HG03565 (cell line): ENCODE data around the gene BMP2K.

Experiments used
- ATAC-seq: cut with Tn5 transposase; IDR thresholded peaks from one replicate; pipeline ENCODE4 v1.9.1; 2021; ENCODE audit warnings: mild to moderate bottlenecking, moderate library complexity; ENCODE audit not compliant: unreplicated experiment

The BMP2K gene

DNA sequence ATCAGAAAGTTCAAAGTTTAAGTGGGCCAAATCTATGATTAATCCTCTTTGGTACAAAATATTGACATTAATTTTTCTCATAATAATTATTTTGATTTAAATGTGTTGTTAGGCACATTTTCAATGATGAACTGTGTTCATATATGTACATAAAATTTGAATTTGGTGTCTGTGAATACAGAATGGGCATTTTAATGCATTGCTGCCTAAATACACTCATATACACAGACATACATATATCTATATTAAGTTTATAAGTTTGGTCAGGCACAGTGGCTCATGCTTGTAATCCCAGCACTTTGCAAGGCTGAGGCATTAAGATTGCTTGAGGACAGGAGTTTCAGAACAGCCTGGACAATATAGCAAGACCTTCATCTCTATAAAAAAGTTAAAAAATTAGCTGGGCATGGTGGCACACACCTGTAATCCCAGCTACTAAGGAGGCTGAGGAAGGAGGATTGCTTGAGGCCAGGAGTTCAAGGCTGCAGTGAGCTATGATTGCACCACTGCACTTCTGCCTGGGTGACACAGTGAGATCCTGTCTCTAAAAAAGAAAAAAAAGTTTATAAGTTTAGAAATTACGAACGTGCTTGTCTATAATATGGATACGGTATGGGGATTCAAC lies 12.3 kb upstream of the BMP2K start:
- ATAC-seq: no peak

GRCh38 chr4:78764498-78764961 lies 11.6 kb upstream of the BMP2K start:
- ATAC-seq: no peak

GRCh38 chr4:78765432-78766006 lies 10.6 kb upstream of the BMP2K start:
- no peak for ATAC-seq

- ATAC-seq: no peak
Measured at GRCh38 chr4:78766026-78766425, 10.1 kb upstream of the BMP2K start.

DNA sequence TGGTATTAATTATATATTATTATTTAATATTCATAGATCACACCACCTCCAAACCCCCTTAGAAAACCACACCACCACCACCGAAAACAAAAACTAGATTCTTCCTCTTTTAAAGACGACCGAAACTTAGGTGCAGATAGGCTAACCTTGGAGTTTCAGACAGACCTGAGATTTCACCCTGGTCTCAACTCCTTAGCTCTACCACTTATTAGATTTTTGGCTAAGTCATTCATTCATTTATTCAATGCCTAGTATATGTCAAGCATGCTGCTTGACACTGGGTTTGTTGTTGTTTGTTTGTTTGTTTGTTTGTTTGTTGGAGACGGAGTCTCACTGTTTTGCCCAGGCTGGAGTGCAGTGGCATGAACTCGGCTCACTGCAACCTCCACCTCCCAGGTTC lies 9.5 kb upstream of the BMP2K start:
- peak; percentile 80 for ATAC-seq

- peak; percentile 45 for ATAC-seq
Measured at GRCh38 chr4:78767350-78767749, 8.8 kb upstream of the BMP2K start.

GRCh38 chr4:78768452-78769180 lies 7.5 kb upstream of the BMP2K start:
- no peak for ATAC-seq

DNA sequence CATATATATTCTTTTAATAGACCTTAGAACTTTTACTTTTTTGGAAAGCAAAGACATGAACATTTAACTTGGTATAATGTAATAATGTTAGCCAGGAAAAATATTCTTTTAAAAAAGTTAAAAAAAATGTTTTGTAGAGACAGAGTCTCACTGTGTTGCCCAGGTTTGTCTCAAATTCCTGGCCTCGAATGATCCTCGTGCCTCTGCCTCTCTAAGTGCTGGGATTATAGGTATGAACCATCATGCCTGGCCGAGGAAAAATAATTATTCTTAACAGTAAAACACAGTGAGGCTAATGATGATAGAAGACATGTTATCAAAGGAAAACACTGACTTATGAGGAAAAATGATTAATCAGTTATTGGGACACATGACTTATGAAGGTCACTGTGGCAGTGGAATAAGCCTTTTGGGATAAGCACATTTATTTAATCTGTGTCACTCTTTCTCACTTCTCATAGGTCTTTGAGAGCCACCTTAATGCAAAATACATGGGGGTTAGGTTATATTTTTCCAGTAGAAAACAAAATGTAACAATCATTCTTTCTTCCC lies 6.0 kb upstream of the BMP2K start:
- no peak for ATAC-seq

GRCh38 chr4:78772526-78773091 lies 3.5 kb upstream of the BMP2K start:
- ATAC-seq: no peak

DNA sequence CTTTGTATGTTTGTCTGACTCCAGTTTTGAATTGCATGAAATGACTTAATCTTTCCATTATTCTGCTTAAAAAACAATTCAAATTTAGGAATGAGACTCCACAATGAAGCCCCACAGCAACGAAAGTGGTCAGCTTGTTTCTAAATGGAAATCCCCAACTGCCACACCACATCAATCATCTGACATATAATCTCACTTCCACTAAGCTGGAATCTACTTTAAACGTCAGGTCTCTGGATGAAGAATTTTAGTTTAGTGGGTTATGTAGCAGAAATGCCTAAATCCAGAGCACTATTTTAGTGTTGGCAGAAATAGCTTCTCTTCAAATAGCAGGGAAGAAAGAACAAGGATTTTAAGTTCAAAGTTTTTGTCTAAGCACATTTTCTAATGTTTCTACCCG lies 1.7 kb upstream of the BMP2K start:
- ATAC-seq: no peak

DNA sequence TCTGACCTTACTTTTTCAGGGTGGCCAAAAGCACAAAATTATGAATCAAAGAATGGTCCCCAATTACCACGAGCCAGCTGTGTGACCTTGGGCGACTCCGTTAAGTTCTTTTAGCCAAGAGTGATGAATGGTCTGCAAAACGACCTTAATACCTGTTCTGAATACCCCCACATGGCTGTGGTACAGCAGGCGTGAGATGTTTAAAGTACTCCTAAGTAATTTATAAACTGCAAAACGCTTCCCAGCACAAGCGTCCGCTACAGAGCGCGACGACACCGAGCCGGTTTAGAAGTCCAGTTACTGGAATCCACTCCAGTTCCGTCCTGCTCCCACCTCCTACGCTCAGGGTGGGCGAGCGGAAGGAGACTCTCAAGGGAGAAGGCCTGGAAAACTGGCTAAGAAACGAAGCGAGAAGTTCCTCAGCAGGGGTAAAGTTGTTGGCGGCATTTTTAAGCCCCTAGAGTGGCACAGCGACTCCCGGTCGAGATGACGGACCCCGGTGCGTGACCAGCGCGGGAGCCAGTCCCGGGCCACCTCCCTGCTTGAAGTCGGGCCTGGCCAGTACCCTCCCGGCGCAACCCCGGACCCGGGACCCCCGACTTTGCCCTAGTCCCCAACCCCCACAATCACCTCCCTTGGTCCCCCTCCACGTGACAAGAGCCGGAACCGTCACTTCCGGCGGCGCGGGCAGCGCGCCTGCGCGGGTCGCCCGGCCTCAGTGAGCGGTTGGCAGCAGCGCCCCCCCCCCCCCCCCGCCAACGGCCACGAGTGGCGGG lies 659 bp upstream of the BMP2K start:
- peak; percentile 32 for ATAC-seq

DNA sequence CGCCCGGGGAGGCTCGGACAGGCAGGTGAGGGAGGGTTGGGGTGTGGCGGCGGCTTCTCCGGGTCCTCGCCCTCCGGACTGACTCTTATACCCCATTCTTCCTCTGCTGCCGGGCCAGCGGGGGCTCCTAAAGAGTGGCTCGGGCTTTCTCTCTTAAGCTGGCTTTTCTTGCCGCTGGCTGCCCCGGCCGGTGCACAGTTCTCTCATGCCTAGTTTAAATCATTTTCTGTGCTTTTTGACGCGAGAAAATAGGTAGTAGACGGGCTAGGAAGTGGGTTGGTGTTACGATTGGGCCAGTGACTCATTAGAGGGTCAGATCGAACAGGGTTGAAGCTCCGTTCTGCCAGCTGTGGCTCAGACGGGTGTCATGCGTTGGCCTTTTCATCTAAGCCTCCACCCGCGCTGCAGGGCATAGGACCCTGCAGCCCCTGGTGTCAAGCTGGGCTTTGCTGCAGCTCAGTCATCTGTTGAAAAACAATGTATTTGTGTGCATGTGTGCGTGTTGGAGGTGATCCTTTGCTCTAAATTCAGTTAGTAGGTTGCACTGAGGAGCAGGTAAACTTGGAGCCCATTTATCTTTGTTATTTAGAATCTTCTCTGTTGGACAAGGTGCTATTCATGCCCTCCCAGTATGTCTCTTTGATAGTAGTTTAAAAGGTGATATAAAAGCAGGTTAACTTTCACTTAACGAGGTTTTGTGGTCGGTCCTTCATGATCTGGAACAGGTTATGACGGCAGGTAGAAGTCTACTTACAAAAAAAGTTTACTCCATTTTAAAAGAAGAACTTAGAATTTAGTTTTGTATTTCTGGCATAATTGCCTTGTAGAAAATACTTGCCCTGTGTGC lies 802 bp downstream of the BMP2K start:
- peak; percentile 17 for ATAC-seq

DNA sequence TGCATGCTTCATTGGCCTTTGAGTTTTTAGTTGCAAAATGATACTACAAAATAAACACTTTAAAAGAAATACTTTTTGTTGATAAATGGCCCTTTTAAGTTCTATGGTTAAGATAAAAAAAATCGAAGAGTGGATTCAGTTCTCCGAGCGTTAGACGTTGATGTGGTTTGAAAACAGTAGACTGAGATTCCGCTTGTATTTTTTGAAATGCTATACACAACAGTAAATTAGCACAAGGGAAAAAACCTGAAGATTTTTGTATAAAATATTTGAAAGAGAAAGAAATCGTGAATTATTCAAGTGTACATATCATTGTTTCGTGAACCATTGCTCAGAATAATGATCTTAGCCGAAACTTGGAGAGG lies 1.4 kb downstream of the BMP2K start:
- no peak for ATAC-seq

- ATAC-seq: no peak
Measured at GRCh38 chr4:78778530-78778929, 2.4 kb downstream of the BMP2K start.

DNA sequence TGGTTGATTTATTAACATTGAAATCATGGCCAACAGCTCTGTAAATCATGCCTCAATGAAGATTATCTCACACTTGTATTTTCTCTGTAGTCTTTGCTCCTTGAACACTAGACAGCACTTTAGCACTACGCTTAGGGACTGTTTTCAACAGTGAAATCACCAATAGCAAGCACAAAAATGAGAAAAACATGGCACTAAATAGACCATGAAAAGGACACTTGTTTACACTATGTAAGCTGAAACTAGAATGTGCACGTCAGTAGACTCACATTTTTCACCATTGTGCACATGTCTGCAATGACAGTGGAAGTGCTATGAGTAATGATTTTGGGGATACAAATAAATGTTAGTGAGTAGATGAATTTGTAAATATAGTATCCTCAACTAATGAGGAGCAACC lies 3.1 kb downstream of the BMP2K start:
- no peak for ATAC-seq

DNA sequence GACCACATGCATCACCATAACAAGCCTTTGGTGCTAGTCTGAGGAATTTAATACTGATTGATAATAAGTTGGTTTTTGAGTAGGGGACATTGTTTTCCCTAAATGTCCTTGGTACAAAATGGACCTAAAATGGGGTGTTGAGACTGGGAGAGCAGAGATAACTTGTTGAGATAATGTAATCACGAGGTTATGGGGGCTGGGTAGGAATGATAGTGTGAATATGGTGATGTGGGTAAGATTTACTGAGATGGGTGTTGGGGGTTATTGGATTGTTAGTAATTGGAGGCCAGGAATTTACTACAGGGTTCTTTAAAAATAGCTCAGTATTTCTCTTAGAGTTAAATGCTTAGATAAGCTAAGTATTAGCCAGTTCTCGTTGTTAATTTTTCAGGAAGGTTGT lies 3.9 kb downstream of the BMP2K start:
- ATAC-seq: no peak

- no peak for ATAC-seq
Measured at GRCh38 chr4:78781139-78781538, 5.0 kb downstream of the BMP2K start.

DNA sequence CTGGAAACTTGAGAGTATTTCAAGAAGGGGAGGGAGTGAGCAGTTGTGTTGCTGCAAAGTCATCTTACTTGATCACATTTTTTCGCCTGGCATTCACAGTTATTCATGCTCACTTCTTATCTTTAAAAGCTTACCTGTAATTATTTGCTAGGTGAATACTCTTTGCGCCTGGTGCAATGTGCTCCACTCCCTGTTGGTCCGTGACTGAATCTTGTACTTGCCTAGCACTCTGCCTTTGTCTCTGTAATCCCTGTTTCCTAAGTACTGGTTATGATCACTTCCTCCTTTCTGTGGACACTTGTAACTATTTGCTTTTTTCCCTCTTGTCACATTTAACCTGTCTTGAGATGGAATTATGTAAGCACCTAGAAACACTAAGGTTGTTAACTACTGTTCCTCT lies 5.8 kb downstream of the BMP2K start:
- ATAC-seq: no peak

GRCh38 chr4:78784236-78784865 lies 8.2 kb downstream of the BMP2K start:
- no peak for ATAC-seq
